Measurements from ENCODE around the gene VWF.
A peak's percentile ranks its signal among the peaks of the same experiment; 100 is the strongest.

DNA sequence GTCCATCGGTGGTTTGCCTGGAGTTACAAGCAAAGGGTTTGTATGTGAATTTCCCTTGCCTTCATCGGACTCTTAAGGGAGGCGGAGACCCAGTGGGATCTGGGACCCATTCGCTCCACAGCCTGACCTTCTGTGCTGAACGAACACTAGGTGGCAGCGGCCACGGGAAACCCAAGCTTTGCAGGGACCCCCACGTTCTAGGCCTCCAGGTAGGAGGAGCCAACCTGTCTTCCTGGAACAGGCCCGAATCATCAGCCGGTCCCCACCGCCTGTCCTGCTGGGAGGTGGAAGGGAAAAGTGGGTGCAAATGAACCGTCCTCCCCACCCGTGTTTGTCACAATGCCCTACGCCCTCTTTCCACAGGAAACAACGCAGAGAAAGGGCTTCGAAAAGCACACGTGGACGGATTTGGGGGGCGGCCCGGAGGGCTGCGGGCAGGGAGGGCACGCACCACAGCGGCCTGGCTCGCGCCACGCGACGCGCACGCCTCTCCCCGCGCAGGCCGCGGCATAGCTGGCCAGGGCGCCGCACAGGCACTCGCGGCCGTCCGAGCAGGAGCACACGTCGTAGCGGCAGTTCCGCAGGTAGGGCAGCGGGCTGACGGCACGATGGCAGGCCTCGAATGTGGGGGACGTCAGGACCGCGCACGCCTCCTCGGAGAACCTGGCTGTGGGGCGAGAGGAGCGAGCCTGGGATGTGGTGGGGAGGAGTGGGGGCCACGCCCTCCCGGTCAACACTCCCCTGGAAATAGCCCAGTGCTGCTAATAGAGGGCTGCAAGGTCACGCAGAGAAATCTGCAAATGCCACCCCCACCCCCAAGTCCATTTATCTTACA, 67.8 kb downstream of the VWF start:
- TF ChIP-seq EZH2 (IDR thresholded peaks at IDR 0.05; ENCODE audit: low read length, unreplicated experiment): no peak
- TF ChIP-seq, protein P1, sequence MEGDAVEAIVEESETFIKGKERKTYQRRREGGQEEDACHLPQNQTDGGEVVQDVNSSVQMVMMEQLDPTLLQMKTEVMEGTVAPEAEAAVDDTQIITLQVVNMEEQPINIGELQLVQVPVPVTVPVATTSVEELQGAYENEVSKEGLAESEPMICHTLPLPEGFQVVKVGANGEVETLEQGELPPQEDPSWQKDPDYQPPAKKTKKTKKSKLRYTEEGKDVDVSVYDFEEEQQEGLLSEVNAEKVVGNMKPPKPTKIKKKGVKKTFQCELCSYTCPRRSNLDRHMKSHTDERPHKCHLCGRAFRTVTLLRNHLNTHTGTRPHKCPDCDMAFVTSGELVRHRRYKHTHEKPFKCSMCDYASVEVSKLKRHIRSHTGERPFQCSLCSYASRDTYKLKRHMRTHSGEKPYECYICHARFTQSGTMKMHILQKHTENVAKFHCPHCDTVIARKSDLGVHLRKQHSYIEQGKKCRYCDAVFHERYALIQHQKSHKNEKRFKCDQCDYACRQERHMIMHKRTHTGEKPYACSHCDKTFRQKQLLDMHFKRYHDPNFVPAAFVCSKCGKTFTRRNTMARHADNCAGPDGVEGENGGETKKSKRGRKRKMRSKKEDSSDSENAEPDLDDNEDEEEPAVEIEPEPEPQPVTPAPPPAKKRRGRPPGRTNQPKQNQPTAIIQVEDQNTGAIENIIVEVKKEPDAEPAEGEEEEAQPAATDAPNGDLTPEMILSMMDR (conservative IDR thresholded peaks at IDR 0.05; ENCODE audit: low read depth, low read length): peak; percentile 43; the same call in 1 of the 2 replicates

Data from PC-3 (cell line).